Measurements from ENCODE around the gene ATF7IP. TPM values are rescaled to one million over a fixed set of nuclear protein-coding genes. Genes with fewer than 3 reads are reported as not detected.
"Not testable (repeated sequence)": the region's sequence is repeated elsewhere in the genome, so short reads cannot be mapped to it uniquely, and the experiment has no call there.

The ATF7IP gene
- total and polyA plus RNA-seq, 5 experiments from 2014 or later, result 70.6 to 174 (median 84.9) TPM

GRCh38 chr12:14401267-14401666 is 35.8 kb downstream of the ATF7IP start:
- peak overlapping the region; percentile 16 to 80 (median 59) for H3K4me3 Mint-ChIP-seq
- peaks cover 22 to 96% (median 76%) of the 10 kb centered on the region in 4 donors for H3K4me1 Mint-ChIP-seq
- peak overlapping the region; percentile 73 to 99 (median 89) for H3K27ac Mint-ChIP-seq
- POLR2A ChIA-PET, result interaction anchor here (0.6 to 2.7 kb wide), 5 partner anchors 10 to 22 kb away, joined by 3 to 9 read pairs (median 3); no protein-coding TSS in a partner anchor
- DNase-seq, ATAC-seq, H3K27me3 Mint-ChIP-seq, H3K9me3 Mint-ChIP-seq: not testable (repeated sequence)
- H3K36me3 Mint-ChIP-seq, result peaks cover 6 to 19% (median 10%) of the 10 kb centered on the region in 3 donors

- DNase-seq (no peak), ATAC-seq (no peak)
- H3K36me3 Mint-ChIP-seq, result peaks cover 6 to 16% (median 10%) of the 10 kb centered on the region in 3 donors
- peak overlapping the region; percentile 29 to 99 (median 88) for H3K27ac Mint-ChIP-seq
- POLR2A ChIA-PET, result interaction anchor here (0.7 to 2.7 kb wide), 7 partner anchors 9 to 179 kb away, joined by 3 to 9 read pairs (median 4); partner anchors contain the start of gene ATF7IP
- peaks cover 0 to 5% (median 0%) of the 10 kb centered on the region in 9 donors for H3K9me3 Mint-ChIP-seq
- no peaks in the 10 kb centered on the region for H3K27me3 Mint-ChIP-seq
- peaks cover 18 to 88% (median 64%) of the 10 kb centered on the region in 4 donors for H3K4me1 Mint-ChIP-seq
- H3K4me3 Mint-ChIP-seq, result peak overlapping the region in 7 of 10 donors; percentile 18 to 70 (median 41)
Measured at GRCh38 chr12:14402697-14403096, 37.2 kb downstream of the ATF7IP start.

- peak overlapping the region; percentile 65 to 99 (median 92) for H3K27ac Mint-ChIP-seq
- peaks cover 0 to 5% (median 0%) of the 10 kb centered on the region in 9 donors for H3K9me3 Mint-ChIP-seq
- peak overlapping the region in 9 of 10 donors; percentile 15 to 81 (median 56) for H3K4me3 Mint-ChIP-seq
- ATAC-seq (peak; percentile 18 to 43), DNase-seq (no peak)
- POLR2A ChIA-PET, result interaction anchor here (1.7 to 2.7 kb wide), 2 partner anchors 8 to 11 kb away, joined by 5 to 9 read pairs; no protein-coding TSS in a partner anchor
- H3K27me3 Mint-ChIP-seq, result no peaks in the 10 kb centered on the region
- H3K4me1 Mint-ChIP-seq, result peaks cover 19 to 86% (median 63%) of the 10 kb centered on the region in 4 donors
- H3K36me3 Mint-ChIP-seq, result peaks cover 6 to 16% (median 10%) of the 10 kb centered on the region in 3 donors
Measured at GRCh38 chr12:14403293-14403692, 37.8 kb downstream of the ATF7IP start.

DNA sequence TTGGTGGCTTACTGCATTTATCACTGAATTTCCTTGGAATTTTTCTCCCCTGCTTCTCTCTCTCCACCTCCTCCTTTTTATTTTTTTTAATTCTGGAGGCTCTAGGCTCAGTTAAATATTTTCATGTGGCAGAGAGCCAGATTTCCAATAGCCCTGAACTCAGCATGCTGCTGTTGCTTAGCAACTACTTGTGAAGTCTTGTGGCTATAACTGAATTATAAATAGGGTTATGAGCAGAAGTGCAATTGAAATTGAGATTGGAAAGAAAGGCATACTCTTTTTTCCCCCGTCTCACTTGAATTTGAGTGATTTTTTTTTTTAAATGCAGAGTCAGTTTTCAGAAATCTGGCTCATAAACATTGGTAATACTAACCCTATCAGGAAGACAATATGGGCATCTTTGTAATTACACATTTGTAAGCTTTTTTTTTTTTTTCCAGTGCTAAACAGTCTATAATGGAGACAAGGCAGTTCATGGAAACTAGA is 38.3 kb downstream of the ATF7IP start:
- ATAC-seq (peak; percentile 67 to 75), DNase-seq (peak in 4 of 10 donors; percentile 30 to 59 (median 56))
- H3K4me3 Mint-ChIP-seq, result peak overlapping the region in 9 of 10 donors; percentile 46 to 81 (median 69)
- POLR2A ChIA-PET, result interaction anchor here (2.7 kb wide), 1 partner anchor 8 kb away, joined by 9 read pairs; no protein-coding TSS in a partner anchor
- H3K27ac Mint-ChIP-seq, result peak overlapping the region; percentile 65 to 99 (median 92)
- peaks cover 6 to 17% (median 10%) of the 10 kb centered on the region in 3 donors for H3K36me3 Mint-ChIP-seq
- H3K4me1 Mint-ChIP-seq, result peaks cover 20 to 86% (median 65%) of the 10 kb centered on the region in 4 donors
- no peaks in the 10 kb centered on the region for H3K27me3 Mint-ChIP-seq
- H3K9me3 Mint-ChIP-seq, result peaks cover 0 to 5% (median 0%) of the 10 kb centered on the region in 9 donors

DNA sequence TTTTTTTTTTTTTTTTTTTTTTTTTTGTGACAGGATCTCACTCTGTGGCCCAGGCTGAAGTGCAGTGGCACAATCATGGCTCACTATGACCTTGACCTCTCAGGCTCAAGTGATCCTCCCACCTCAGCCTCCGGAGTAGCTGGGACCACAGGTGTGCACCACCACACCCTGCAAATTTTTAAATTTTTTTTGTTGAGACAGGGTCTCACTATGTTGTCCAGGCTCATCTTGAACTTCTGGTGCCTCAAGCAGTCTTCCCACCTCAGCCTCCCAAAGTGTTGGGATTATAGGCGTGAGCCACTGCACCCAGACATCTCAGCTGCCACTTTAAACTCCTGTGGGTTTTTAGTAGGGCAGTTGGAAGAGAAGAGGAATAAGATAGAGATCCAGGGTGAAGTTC is 39.9 kb downstream of the ATF7IP start:
- Mint-ChIP-seq H3K36me3 (peaks cover 0 to 19% (median 10%) of the 10 kb centered on the region in 3 donors), H3K27ac (peak overlapping the region in 7 of 10 donors; percentile 54 to 99 (median 88)), H3K4me1 (peaks cover 19 to 87% (median 62%) of the 10 kb centered on the region in 4 donors), H3K4me3 (peak overlapping the region in 1 of 10 donors; percentile 13)
- ATAC-seq, DNase-seq, H3K27me3 Mint-ChIP-seq, POLR2A ChIA-PET, H3K9me3 Mint-ChIP-seq: not testable (repeated sequence)

- no peaks in the 10 kb centered on the region for H3K27me3 Mint-ChIP-seq
- peaks cover 19 to 85% (median 62%) of the 10 kb centered on the region in 4 donors for H3K4me1 Mint-ChIP-seq
- peak in 1 of 10 donors; percentile 42 for DNase-seq
- POLR2A ChIA-PET, result interaction anchor here (1.0 kb wide), 1 partner anchor 152 kb away, joined by 3 read pairs; no protein-coding TSS in a partner anchor
- H3K9me3 Mint-ChIP-seq, result peaks cover 0 to 5% (median 0%) of the 10 kb centered on the region in 9 donors
- peak overlapping the region in 8 of 10 donors; percentile 22 to 60 (median 38) for H3K4me3 Mint-ChIP-seq
- peaks cover 0 to 9% (median 8%) of the 10 kb centered on the region in 3 donors for H3K36me3 Mint-ChIP-seq
- H3K27ac Mint-ChIP-seq, result peak overlapping the region in 8 of 10 donors; percentile 2 to 84 (median 54)
- peak in 1 of 2 donors; percentile 74 for ATAC-seq
Measured at GRCh38 chr12:14408208-14408607, 42.7 kb downstream of the ATF7IP start.

DNA sequence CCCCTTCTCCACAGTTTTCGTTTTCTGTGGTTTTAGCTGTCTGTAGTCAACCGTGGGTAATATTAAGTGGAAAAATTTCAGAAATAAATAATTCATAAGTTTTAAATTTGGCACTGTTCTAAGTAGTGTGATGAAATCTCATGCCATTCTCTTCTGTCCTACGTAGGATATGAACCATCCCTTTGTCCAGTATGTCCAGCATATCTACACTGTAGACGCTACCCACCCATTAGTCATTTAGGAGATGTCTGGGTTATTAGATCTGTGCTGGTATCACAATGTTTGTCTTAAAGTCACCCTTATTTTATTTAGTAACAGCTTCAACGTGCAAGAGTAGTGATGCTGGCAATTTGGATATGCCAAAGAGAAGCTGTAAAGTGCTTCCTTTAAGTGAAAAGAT is 44.7 kb downstream of the ATF7IP start:
- Mint-ChIP-seq H3K27ac (peak overlapping the region in 3 of 10 donors; percentile 11 to 86 (median 48)), H3K4me1 (peaks cover 18 to 82% (median 61%) of the 10 kb centered on the region in 4 donors)

GRCh38 chr12:14410841-14411569 is 45.5 kb downstream of the ATF7IP start:
- POLR2A ChIA-PET, result interaction anchor here (1.8 to 3.1 kb wide), 2 partner anchors 8 to 45 kb away, joined by 9 to 13 read pairs; partner anchors contain the start of gene ATF7IP
- Mint-ChIP-seq H3K27ac (peak overlapping the region in 7 of 10 donors; percentile 2 to 86 (median 37)), H3K4me3 (peak overlapping the region in 6 of 10 donors; percentile 26 to 74 (median 65)), H3K9me3 (peaks cover 0 to 5% (median 0%) of the 10 kb centered on the region in 9 donors), H3K27me3 (no peaks in the 10 kb centered on the region), H3K36me3 (peaks cover 0 to 6% (median 5%) of the 10 kb centered on the region in 3 donors), H3K4me1 (peaks cover 18 to 83% (median 61%) of the 10 kb centered on the region in 4 donors)
- ATAC-seq (peak; percentile 42 to 51), DNase-seq (peak in 1 of 10 donors; percentile 27)

More for the DNA sequence above, 44.7 kb downstream of the ATF7IP start:
- Mint-ChIP-seq H3K4me3 (peak overlapping the region in 2 of 10 donors; percentile 1 to 4), H3K9me3 (peaks cover 0 to 5% (median 0%) of the 10 kb centered on the region in 9 donors), H3K36me3 (peaks cover 0 to 6% (median 5%) of the 10 kb centered on the region in 3 donors), H3K27me3 (no peaks in the 10 kb centered on the region)
- ATAC-seq, result no peak
- no peak for DNase-seq
- POLR2A ChIA-PET, result interaction anchor here (0.6 to 3.1 kb wide), 2 partner anchors 8 to 25 kb away, joined by 6 to 9 read pairs; no protein-coding TSS in a partner anchor

GRCh38 chr12:14416658-14417057 is 51.2 kb downstream of the ATF7IP start:
- DNase-seq (peak in 7 of 10 donors; percentile 41 to 81 (median 61)), ATAC-seq (peak; percentile 54 to 76)
- Mint-ChIP-seq H3K36me3 (peaks cover 14 to 16% (median 16%) of the 10 kb centered on the region in 3 donors), H3K27ac (peak overlapping the region; percentile 12 to 92 (median 82)), H3K27me3 (no peaks in the 10 kb centered on the region), H3K4me1 (peaks cover 20 to 80% (median 59%) of the 10 kb centered on the region in 4 donors), H3K9me3 (peaks cover 0 to 17% (median 2%) of the 10 kb centered on the region in 9 donors), H3K4me3 (peak overlapping the region in 9 of 10 donors; percentile 35 to 73 (median 61))
- POLR2A ChIA-PET, result interaction anchor here (1.0 to 4.2 kb wide), 8 partner anchors 17 to 357 kb away, joined by 3 to 37 read pairs (median 9); partner anchors contain the start of gene ATF7IP

DNA sequence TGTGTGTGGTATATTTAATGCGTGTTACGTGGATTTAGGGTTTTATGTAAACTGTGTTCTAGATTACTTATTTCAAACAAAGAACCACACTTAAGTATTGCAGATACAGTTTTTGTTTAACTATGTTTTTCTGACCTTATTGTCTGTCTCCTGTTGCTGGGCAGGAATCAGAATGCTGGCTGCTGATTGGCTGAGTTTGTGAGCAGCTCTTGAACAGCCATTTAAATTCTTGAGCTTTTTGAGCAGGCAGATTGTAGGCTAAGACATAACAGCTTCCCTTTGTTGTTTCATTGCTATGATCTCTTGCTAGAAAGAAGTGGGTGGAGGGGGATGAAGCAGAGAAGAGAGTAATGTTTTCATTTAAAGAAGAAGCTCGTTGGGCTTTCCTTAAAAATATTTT is 52.2 kb downstream of the ATF7IP start:
- Mint-ChIP-seq H3K36me3 (peaks cover 22 to 26% (median 25%) of the 10 kb centered on the region in 3 donors), H3K27me3 (no peaks in the 10 kb centered on the region), H3K4me3 (peak overlapping the region; percentile 68 to 92 (median 83)), H3K9me3 (peaks cover 0 to 28% (median 9%) of the 10 kb centered on the region in 9 donors), H3K4me1 (peaks cover 20 to 77% (median 59%) of the 10 kb centered on the region in 4 donors), H3K27ac (peak overlapping the region in 9 of 10 donors; percentile 71 to 96 (median 90))
- ATAC-seq (peak; percentile 82 to 86), DNase-seq (peak; percentile 53 to 88 (median 78))
- POLR2A ChIA-PET, result interaction anchor here (0.5 to 2.9 kb wide), 12 partner anchors 15 to 178 kb away, joined by 3 to 50 read pairs (median 4); partner anchors contain the start of gene ATF7IP

DNA sequence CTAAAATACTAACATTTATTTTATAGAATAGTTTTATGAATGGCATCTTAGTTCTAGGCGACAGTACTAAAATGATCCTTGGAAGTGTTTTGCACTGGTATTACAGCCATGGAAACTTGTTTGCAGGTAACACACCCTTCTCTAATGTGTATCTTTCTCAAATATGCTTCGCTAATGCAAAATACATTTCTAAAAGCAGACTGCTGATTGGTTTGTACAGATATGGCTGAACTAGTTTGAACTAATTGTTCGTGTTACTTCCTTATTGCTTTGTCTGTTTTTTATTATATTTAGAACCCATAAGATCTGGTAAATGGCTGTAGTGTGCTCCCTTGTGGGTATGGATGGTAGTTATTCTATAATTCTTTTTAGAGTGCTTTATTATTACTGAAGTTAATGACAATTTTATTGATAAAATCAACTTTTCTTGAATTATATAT is 53.0 kb downstream of the ATF7IP start:
- POLR2A ChIA-PET, result interaction anchor here (0.5 to 2.9 kb wide), 10 partner anchors 16 to 179 kb away, joined by 3 to 50 read pairs (median 4); partner anchors contain the start of gene ATF7IP
- Mint-ChIP-seq H3K36me3 (peaks cover 25 to 28% (median 27%) of the 10 kb centered on the region in 3 donors), H3K27me3 (no peaks in the 10 kb centered on the region), H3K4me3 (peak overlapping the region; percentile 32 to 92 (median 71)), H3K9me3 (peaks cover 0 to 30% (median 9%) of the 10 kb centered on the region in 9 donors), H3K27ac (peak overlapping the region in 9 of 10 donors; percentile 14 to 92 (median 85)), H3K4me1 (peaks cover 21 to 77% (median 58%) of the 10 kb centered on the region in 4 donors)
- peak; percentile 31 to 57 for ATAC-seq
- peak in 4 of 10 donors; percentile 28 to 56 (median 50) for DNase-seq
